NCI-H1092 treated with DMSO at 0.1 percent for 48 hours (cell line): ENCODE measurements around the gene RXFP1.

Source experiments
- DNase-seq: peaks from one replicate; lab custom pipeline; 2025; lab: John Stamatoyannopoulos, UW

The RXFP1 gene

GRCh38 chr4:158521484-158522088 is at the start of gene RXFP1:
Gene RXFP1 (plus strand): TSS chr4:158521882. CDS start chr4:158521977, 95 bp downstream.
- no peak for DNase-seq

- DNase-seq, result no peak
Measured at GRCh38 chr4:158481811-158482210, 39.9 kb upstream of the RXFP1 start.

- no peak for DNase-seq
Measured at GRCh38 chr4:158484173-158484885, 37.4 kb upstream of the RXFP1 start.

- no peak for DNase-seq
Measured at GRCh38 chr4:158490629-158491028, 31.1 kb upstream of the RXFP1 start.

- DNase-seq, result no peak
Measured at GRCh38 chr4:158492391-158492790, 29.3 kb upstream of the RXFP1 start.

GRCh38 chr4:158496030-158496741 is 25.5 kb upstream of the RXFP1 start:
- DNase-seq, result peak; percentile 6

GRCh38 chr4:158500054-158500453 is 21.6 kb upstream of the RXFP1 start:
- no peak for DNase-seq

- DNase-seq, result no peak
Measured at GRCh38 chr4:158513256-158513655, 8.4 kb upstream of the RXFP1 start.

GRCh38 chr4:158519226-158519625 is 2.5 kb upstream of the RXFP1 start:
- no peak for DNase-seq

- DNase-seq, result no peak
Measured at GRCh38 chr4:158523990-158524535, 2.4 kb downstream of the RXFP1 start.

- no peak for DNase-seq
Measured at GRCh38 chr4:158527516-158527915, 5.8 kb downstream of the RXFP1 start.

GRCh38 chr4:158529505-158529904 is 7.8 kb downstream of the RXFP1 start:
- no peak for DNase-seq

GRCh38 chr4:158530381-158530780 is 8.7 kb downstream of the RXFP1 start:
- no peak for DNase-seq

- no peak for DNase-seq
Measured at GRCh38 chr4:158530898-158531297, 9.2 kb downstream of the RXFP1 start.

- no peak for DNase-seq
Measured at GRCh38 chr4:158532556-158533231, 11.0 kb downstream of the RXFP1 start.

GRCh38 chr4:158534727-158535126 is 13.0 kb downstream of the RXFP1 start:
- no peak for DNase-seq

- DNase-seq, result no peak
Measured at GRCh38 chr4:158535130-158535614, 13.5 kb downstream of the RXFP1 start.

- DNase-seq, result no peak
Measured at GRCh38 chr4:158536833-158537232, 15.2 kb downstream of the RXFP1 start.

- DNase-seq, result no peak
Measured at GRCh38 chr4:158538176-158538575, 16.5 kb downstream of the RXFP1 start.

- no peak for DNase-seq
Measured at GRCh38 chr4:158538911-158539310, 17.2 kb downstream of the RXFP1 start.

- no peak for DNase-seq
Measured at GRCh38 chr4:158540125-158540907, 18.6 kb downstream of the RXFP1 start.
